Measurements from ENCODE around the gene MAN1A2. TPM values are rescaled to one million over a fixed set of nuclear protein-coding genes. Genes with fewer than 3 reads are reported as not detected.
"Not testable (repeated sequence)": the region's sequence is repeated elsewhere in the genome, so short reads cannot be mapped to it uniquely, and the experiment has no call there.

Gene MAN1A2
- total RNA-seq: 10 to 100 TPM; 36.3 TPM
- long read RNA-seq, full-length matches to known transcripts: 3 of 12 reads
- long read RNA-seq, partial matches to known transcripts: 7 of 12 reads
- long read RNA-seq, other reads (novel, unspliced or antisense): 2 of 12 reads

- ATAC-seq: peak; percentile 91 to 95
- intact Hi-C loops (cut with DNase I): loop anchor here in 1 of 2 donors (5.0 kb wide), 2 partner anchors 45 to 245 kb away; partner anchors contain the start of gene TRIM45
- peak; percentile 91 for DNase-seq
Measured at GRCh38 chr1:117367046-117368025, at the start of gene MAN1A2. Gene MAN1A2 (plus strand): TSS chr1:117367449. CDS start chr1:117368184, 735 bp downstream.

GRCh38 chr1:117318011-117318410 lies 49.2 kb upstream of the MAN1A2 start:
- intact Hi-C loops (cut with DNase I): no loop called here

GRCh38 chr1:117318426-117318825 lies 48.8 kb upstream of the MAN1A2 start:
- no peak for ATAC-seq
- intact Hi-C loops (cut with DNase I): no loop called here
- DNase-seq: no peak

More at GRCh38 chr1:117318011-117318410, 49.2 kb upstream of the MAN1A2 start:
- DNase-seq (no peak), ATAC-seq (no peak)

- no peak for ATAC-seq
- intact Hi-C loops (cut with DNase I): loop anchor here in 1 of 2 donors (5.0 kb wide), 1 partner anchor 47 kb away; the partner anchor contains the start of gene MAN1A2
- no peak for DNase-seq
Measured at GRCh38 chr1:117320515-117320914, 46.7 kb upstream of the MAN1A2 start.

GRCh38 chr1:117321680-117322609 lies 45.3 kb upstream of the MAN1A2 start:
- ATAC-seq (peak; percentile 85 to 88), DNase-seq (no peak)
- intact Hi-C loops (cut with DNase I): loop anchor here in 1 of 2 donors (5.0 kb wide), 1 partner anchor 45 kb away; the partner anchor contains the start of gene MAN1A2

GRCh38 chr1:117324357-117324756 lies 42.9 kb upstream of the MAN1A2 start:
- DNase-seq (no peak), ATAC-seq (no peak)
- intact Hi-C loops (cut with DNase I): loop anchor here in 1 of 2 donors (5.0 kb wide), 1 partner anchor 43 kb away; the partner anchor contains the start of gene MAN1A2

GRCh38 chr1:117326035-117326434 lies 41.2 kb upstream of the MAN1A2 start:
- intact Hi-C loops (cut with DNase I); DNase-seq; ATAC-seq: not testable (repeated sequence)

- no peak for DNase-seq
- intact Hi-C loops (cut with DNase I): no loop called here
- no peak for ATAC-seq
Measured at GRCh38 chr1:117327011-117327410, 40.2 kb upstream of the MAN1A2 start.

- ATAC-seq: peak in 1 of 2 donors; percentile 23
- intact Hi-C loops (cut with DNase I): no loop called here
- DNase-seq: no peak
Measured at GRCh38 chr1:117335376-117336086, 31.7 kb upstream of the MAN1A2 start.

GRCh38 chr1:117336088-117336817 lies 31.0 kb upstream of the MAN1A2 start:
- intact Hi-C loops (cut with DNase I): no loop called here
- DNase-seq: no peak
- peak; percentile 60 to 89 for ATAC-seq

- ATAC-seq: peak; percentile 79 to 88
- intact Hi-C loops (cut with DNase I): no loop called here
- DNase-seq: no peak
Measured at GRCh38 chr1:117339866-117340700, 27.2 kb upstream of the MAN1A2 start.

- ATAC-seq (no peak), DNase-seq (no peak)
- intact Hi-C loops (cut with DNase I): no loop called here
Measured at GRCh38 chr1:117341123-117341522, 26.1 kb upstream of the MAN1A2 start.

GRCh38 chr1:117342397-117342796 lies 24.9 kb upstream of the MAN1A2 start:
- DNase-seq (no peak), ATAC-seq (no peak)
- intact Hi-C loops (cut with DNase I): no loop called here

GRCh38 chr1:117346206-117346928 lies 20.9 kb upstream of the MAN1A2 start:
- intact Hi-C loops (cut with DNase I): no loop called here
- DNase-seq: no peak
- ATAC-seq: no peak

- DNase-seq (no peak), ATAC-seq (no peak)
- intact Hi-C loops (cut with DNase I): no loop called here
Measured at GRCh38 chr1:117347907-117348306, 19.3 kb upstream of the MAN1A2 start.

GRCh38 chr1:117352695-117353094 lies 14.6 kb upstream of the MAN1A2 start:
- DNase-seq; ATAC-seq; intact Hi-C loops (cut with DNase I): not testable (repeated sequence)
